Measurements from ENCODE around the gene KRT1. TPM values are rescaled to one million over a fixed set of nuclear protein-coding genes. Genes with fewer than 3 reads are reported as not detected.

The KRT1 gene
- polyA plus RNA-seq, 1 of the 3 experiments (the other 2 are of a cell fraction): not detected

DNA sequence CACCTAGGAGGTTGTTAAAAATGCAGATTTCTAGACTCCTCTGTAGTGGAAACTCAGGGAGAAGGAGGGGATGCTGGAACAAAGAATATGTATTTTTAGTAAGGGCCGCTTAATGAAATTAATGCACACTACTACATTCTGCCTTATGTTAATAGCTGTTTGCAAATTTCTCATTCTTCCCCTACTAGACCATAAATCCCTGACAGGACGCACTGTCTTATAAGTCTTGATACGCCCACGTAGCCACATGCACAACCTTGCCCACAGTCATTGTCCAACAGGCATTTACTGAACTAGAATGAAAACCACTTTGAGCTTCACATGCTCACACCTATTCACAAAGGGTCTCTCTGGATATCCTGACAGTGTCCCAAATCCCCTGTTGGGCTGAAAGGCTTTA is 38.7 kb downstream of the KRT1 start:
- TF ChIP-seq FOXJ3 (CRISPR knock-in tag; IDR thresholded peaks at IDR 0.05) (no peak), RCOR1 (IDR thresholded peaks at IDR 0.05; ENCODE audit: low read length) (no peak)
- no peak overlapping the region for H3K4me2 ChIP-seq
- no peak overlapping the region for H2AFZ ChIP-seq (ENCODE audit: low read depth)
- peaks cover 60% of the 10 kb centered on the region for H3K27me3 ChIP-seq (ENCODE audit: insufficient read depth)
- H3K9me2 ChIP-seq: no peaks in the 10 kb centered on the region
- no peaks in the 10 kb centered on the region for H3K79me2 ChIP-seq (ENCODE audit: insufficient read depth)
- H3K4me3 ChIP-seq (ENCODE audit: low read depth in 2 of 2, low read length in 1 of 2): no peak overlapping the region
- H3K27ac ChIP-seq (ENCODE audit: low read depth in 2 of 2, low read length in 1 of 2): no peak overlapping the region
- no peak overlapping the region for H3K9ac ChIP-seq
- no peaks in the 10 kb centered on the region for H3K4me1 ChIP-seq (ENCODE audit: control insufficient read depth in 1 of 2, insufficient read depth in 2 of 2, low read depth in 1 of 2, low read length in 1 of 2)
- ChIA-PET CTCF (no interaction called here), POLR2A (no interaction called here)
- no peak for DNase-seq
- no peaks in the 10 kb centered on the region for H4K20me1 ChIP-seq (ENCODE audit: insufficient read depth)
- no peaks in the 10 kb centered on the region for H3K36me3 ChIP-seq (replicated peaks in 1 of 2; ENCODE audit: control insufficient read depth in 1 of 2, insufficient read depth in 2 of 2, low read length in 1 of 2)
- no peaks in the 10 kb centered on the region for H3F3A ChIP-seq (replicated peaks; ENCODE audit: insufficient read depth)
- WGBS (ENCODE audit: low lambda C conversion rate): 39% methylated on average over 4 of the region's 4 CpGs
- H3K9me3 ChIP-seq: no peaks in the 10 kb centered on the region

DNA sequence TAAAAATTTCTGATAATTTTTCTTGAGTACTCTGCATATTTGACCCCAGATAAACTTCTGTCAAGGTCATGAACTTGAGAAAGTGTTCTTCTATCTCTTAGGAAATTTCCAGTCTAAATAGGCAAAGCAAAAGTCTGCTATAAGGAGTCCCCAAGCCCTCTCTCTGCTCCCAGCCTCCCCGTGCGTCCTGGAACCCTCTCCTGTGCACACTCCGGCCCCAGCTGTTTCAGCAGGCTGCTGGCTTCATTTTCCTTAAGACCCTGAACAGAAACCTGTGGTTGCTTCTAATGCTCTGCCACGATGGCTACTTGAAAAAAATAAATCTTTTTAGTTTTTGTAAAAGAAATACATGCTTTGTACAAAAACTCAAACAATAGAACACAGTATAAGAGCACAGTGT is 42.9 kb downstream of the KRT1 start:
- no peaks in the 10 kb centered on the region for H3K79me2 ChIP-seq (ENCODE audit: insufficient read depth)
- H3K4me2 ChIP-seq: no peak overlapping the region
- no peaks in the 10 kb centered on the region for H3K4me1 ChIP-seq (ENCODE audit: control insufficient read depth in 1 of 2, insufficient read depth in 2 of 2, low read depth in 1 of 2, low read length in 1 of 2)
- ChIA-PET POLR2A (no interaction called here), CTCF (no interaction called here)
- H4K20me1 ChIP-seq (ENCODE audit: insufficient read depth): no peaks in the 10 kb centered on the region
- H3K9me2 ChIP-seq: no peaks in the 10 kb centered on the region
- H3K9ac ChIP-seq: no peak overlapping the region
- H3F3A ChIP-seq (replicated peaks; ENCODE audit: insufficient read depth): no peaks in the 10 kb centered on the region
- no peak overlapping the region for H3K4me3 ChIP-seq (ENCODE audit: low read depth in 2 of 2, low read length in 1 of 2)
- no peaks in the 10 kb centered on the region for H3K9me3 ChIP-seq
- H3K36me3 ChIP-seq (replicated peaks in 1 of 2; ENCODE audit: control insufficient read depth in 1 of 2, insufficient read depth in 2 of 2, low read length in 1 of 2): no peaks in the 10 kb centered on the region
- no peak overlapping the region for H2AFZ ChIP-seq (ENCODE audit: low read depth)
- no peak for DNase-seq
- peaks cover 35% of the 10 kb centered on the region for H3K27me3 ChIP-seq (ENCODE audit: insufficient read depth)
- no peak for TF ChIP-seq RXRA (IDR thresholded peaks at IDR 0.05; ENCODE audit: borderline replicate concordance, low read depth)
- TF ChIP-seq, protein P1, sequence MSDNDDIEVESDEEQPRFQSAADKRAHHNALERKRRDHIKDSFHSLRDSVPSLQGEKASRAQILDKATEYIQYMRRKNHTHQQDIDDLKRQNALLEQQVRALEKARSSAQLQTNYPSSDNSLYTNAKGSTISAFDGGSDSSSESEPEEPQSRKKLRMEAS (IDR thresholded peaks at IDR 0.05; ENCODE audit: low read depth): no peak
- no peak overlapping the region for H3K27ac ChIP-seq (ENCODE audit: low read depth in 2 of 2, low read length in 1 of 2)
- WGBS (ENCODE audit: low lambda C conversion rate): 34% methylated on average over 4 of the region's 4 CpGs

DNA sequence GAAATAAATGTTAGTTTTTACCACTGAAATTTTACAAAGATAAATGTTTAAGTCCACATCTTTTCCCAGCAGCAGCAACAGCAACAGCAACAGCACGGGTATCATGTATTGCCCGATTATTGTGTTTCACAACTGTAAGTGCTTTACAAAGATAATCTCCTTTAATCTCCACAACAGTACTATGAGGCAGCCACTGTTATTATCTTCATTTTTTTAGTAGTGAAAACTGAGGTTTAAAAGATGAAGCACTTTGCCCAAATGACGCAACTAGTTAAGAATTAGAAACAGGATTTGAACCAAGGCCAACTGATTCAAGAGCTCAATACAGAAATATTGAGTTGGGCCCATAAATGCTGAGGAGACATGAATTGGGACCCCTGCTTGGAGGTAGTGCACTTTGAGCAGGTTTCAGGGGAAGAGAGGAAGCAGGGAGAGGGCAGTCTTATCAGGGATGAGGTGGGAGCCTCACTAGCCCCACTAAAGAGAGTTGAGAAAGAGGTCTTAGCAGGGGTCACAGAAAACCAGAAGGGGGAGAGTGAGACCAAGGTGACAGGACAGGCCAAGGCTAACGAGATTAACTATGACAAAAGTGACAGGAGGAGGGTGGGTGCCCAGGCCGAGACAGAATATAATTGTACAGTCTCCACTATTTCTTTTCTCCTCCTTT is 43.5 kb downstream of the KRT1 start:
- Histone ChIP-seq H3K4me3 (ENCODE audit: low read depth in 2 of 2, low read length in 1 of 2) (no peak overlapping the region), H3K9me3 (no peaks in the 10 kb centered on the region), H3K27ac (ENCODE audit: low read depth in 2 of 2, low read length in 1 of 2) (no peak overlapping the region), H4K20me1 (ENCODE audit: insufficient read depth) (no peaks in the 10 kb centered on the region), H3K4me1 (ENCODE audit: control insufficient read depth in 1 of 2, insufficient read depth in 2 of 2, low read depth in 1 of 2, low read length in 1 of 2) (no peaks in the 10 kb centered on the region), H3K9ac (no peak overlapping the region), H3K36me3 (replicated peaks in 1 of 2; ENCODE audit: control insufficient read depth in 1 of 2, insufficient read depth in 2 of 2, low read length in 1 of 2) (no peaks in the 10 kb centered on the region), H3K9me2 (no peaks in the 10 kb centered on the region), H3K79me2 (ENCODE audit: insufficient read depth) (no peaks in the 10 kb centered on the region), H3K27me3 (ENCODE audit: insufficient read depth) (peaks cover 32% of the 10 kb centered on the region), H3F3A (replicated peaks; ENCODE audit: insufficient read depth) (no peaks in the 10 kb centered on the region), H3K4me2 (no peak overlapping the region), H2AFZ (ENCODE audit: low read depth) (no peak overlapping the region)
- TF ChIP-seq, protein P2, sequence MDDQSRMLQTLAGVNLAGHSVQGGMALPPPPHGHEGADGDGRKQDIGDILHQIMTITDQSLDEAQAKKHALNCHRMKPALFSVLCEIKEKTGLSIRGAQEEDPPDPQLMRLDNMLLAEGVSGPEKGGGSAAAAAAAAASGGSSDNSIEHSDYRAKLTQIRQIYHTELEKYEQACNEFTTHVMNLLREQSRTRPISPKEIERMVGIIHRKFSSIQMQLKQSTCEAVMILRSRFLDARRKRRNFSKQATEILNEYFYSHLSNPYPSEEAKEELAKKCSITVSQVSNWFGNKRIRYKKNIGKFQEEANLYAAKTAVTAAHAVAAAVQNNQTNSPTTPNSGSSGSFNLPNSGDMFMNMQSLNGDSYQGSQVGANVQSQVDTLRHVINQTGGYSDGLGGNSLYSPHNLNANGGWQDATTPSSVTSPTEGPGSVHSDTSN (IDR thresholded peaks at IDR 0.05): no peak
- TF ChIP-seq FOXJ3 (CRISPR knock-in tag; IDR thresholded peaks at IDR 0.05): no peak
- TF ChIP-seq YY1 (IDR thresholded peaks at IDR 0.05; ENCODE audit: low read depth): no peak
- no peak for TF ChIP-seq MXI1 (IDR thresholded peaks at IDR 0.05; ENCODE audit: low read depth, low read length)
- TF ChIP-seq EZH2phosphoT487 (IDR thresholded peaks at IDR 0.05; ENCODE audit: borderline replicate concordance, low read depth): no peak
- TF ChIP-seq, protein P3, sequence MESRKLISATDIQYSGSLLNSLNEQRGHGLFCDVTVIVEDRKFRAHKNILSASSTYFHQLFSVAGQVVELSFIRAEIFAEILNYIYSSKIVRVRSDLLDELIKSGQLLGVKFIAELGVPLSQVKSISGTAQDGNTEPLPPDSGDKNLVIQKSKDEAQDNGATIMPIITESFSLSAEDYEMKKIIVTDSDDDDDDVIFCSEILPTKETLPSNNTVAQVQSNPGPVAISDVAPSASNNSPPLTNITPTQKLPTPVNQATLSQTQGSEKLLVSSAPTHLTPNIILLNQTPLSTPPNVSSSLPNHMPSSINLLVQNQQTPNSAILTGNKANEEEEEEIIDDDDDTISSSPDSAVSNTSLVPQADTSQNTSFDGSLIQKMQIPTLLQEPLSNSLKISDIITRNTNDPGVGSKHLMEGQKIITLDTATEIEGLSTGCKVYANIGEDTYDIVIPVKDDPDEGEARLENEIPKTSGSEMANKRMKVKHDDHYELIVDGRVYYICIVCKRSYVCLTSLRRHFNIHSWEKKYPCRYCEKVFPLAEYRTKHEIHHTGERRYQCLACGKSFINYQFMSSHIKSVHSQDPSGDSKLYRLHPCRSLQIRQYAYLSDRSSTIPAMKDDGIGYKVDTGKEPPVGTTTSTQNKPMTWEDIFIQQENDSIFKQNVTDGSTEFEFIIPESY (IDR thresholded peaks at IDR 0.05; ENCODE audit: borderline replicate concordance, low read depth): no peak
- no peak for TF ChIP-seq POLR2AphosphoS5 (IDR thresholded peaks at IDR 0.05; ENCODE audit: low read depth, low read length)
- no peak for TF ChIP-seq SMC3 (IDR thresholded peaks at IDR 0.05; ENCODE audit: low read depth, low read length)
- no peak for DNase-seq
- POLR2A ChIA-PET: no interaction called here
- 35% methylated on average over 5 of the region's 5 CpGs for WGBS (ENCODE audit: low lambda C conversion rate)
- CTCF ChIA-PET: no interaction called here
